Lung (tissue), 12 donors: ENCODE results near the gene MIF. TPM values are rescaled to one million over a fixed set of nuclear protein-coding genes. Genes with fewer than 3 reads are reported as not detected.
"Not testable (repeated sequence)": the region's sequence is repeated elsewhere in the genome, so short reads cannot be mapped to it uniquely, and the experiment has no call there.

ENCODE experiments used
- ATAC-seq: fragments of 200-7000 bp; cut with Tn5 transposase; one replicate; pipeline ENCODE4 v1.9.1; 2020; ENCODE audit warnings: moderate number of reproducible peaks; ENCODE audit not compliant: insufficient read depth, low FRiP score
- DNase-seq, 3 donors: peaks; one replicate each; pipeline ENCODE4 v3.0.0-alpha.2; 2013 to 2017
- H3K27ac ChIP-seq, 2 donors: one replicate each; pipeline ENCODE4 v1.5.1; 2013; ENCODE audit warnings: mild to moderate bottlenecking in 2 of 2, moderate library complexity in 2 of 2, control low read depth in 1 of 2, inconsistent platforms in 1 of 2, low read depth in 1 of 2, low read length in 1 of 2
- H3K27me3 ChIP-seq, 3 donors: one replicate each; pipeline ENCODE4 v1.5.1; 2013; ENCODE audit warnings: low read length in 2 of 3; ENCODE audit not compliant: control insufficient read depth in 3 of 3, insufficient read depth in 3 of 3
- H3K36me3 ChIP-seq, 4 donors: one replicate each; pipeline ENCODE4 v1.5.1; 2013; ENCODE audit warnings: low read length in 4 of 4, mild to moderate bottlenecking in 1 of 4, moderate library complexity in 1 of 4; ENCODE audit not compliant: control insufficient read depth in 4 of 4, insufficient read depth in 4 of 4
- H3K4me1 ChIP-seq, 5 donors: one replicate each; pipeline ENCODE4 v1.5.1; 2013; ENCODE audit warnings: low read length in 5 of 5, mild to moderate bottlenecking in 2 of 5, moderate library complexity in 1 of 5; ENCODE audit not compliant: control insufficient read depth in 5 of 5, insufficient read depth in 5 of 5
- H3K4me3 ChIP-seq: one replicate; pipeline ENCODE4 v1.5.1; 2013; ENCODE audit warnings: mild to moderate bottlenecking, control low read depth, moderate library complexity
- H3K9ac ChIP-seq, 2 donors: one replicate each; pipeline ENCODE4 v1.5.1; 2013; ENCODE audit warnings: low read length in 2 of 2, control low read depth in 1 of 2; ENCODE audit not compliant: insufficient read depth in 1 of 2
- H3K9me3 ChIP-seq, 4 donors: one replicate each; pipeline ENCODE4 v1.5.1; 2013; ENCODE audit warnings: low read length in 3 of 4, mild to moderate bottlenecking in 1 of 4, moderate library complexity in 1 of 4; ENCODE audit not compliant: control insufficient read depth in 4 of 4, insufficient read depth in 3 of 4
- CTCF ChIP-seq: IDR thresholded peaks from 2 replicates; pipeline ENCODE4 v1.5.1; 2012; ENCODE audit warnings: mild to moderate bottlenecking; ENCODE audit errors: control extremely low read depth, extremely low read depth
- WGBS, 2 donors: extraction: QIAGEN DNeasy Blood & Tissue Kit; methylation state at CpG; one replicate each; pipeline ENCODE4 v1.1.7; 2013; 5-methylcytosine and 5-hydroxymethylcytosine counted together
- polyA plus RNA-seq, 2 donors: library from polyadenylated mRNA; stranded (reverse); fragments of 200-250 nt; gene quantifications; one replicate each; pipeline ENCODE4 v1.2.1, GENCODE V29; 2013
- total RNA-seq, 2 donors: library from RNA; depleted of rRNA in 1 of 2; stranded (reverse); fragments of >200 nt in 1 of 2; gene quantifications; one replicate each; pipeline ENCODE4 v1.2.1, GENCODE V29; 2014 to 2021
- donor health status: control.
- donor health status: control.
- donor health status: Bipolar disorder and iron deficiency.
- donor health status: healthy.
- donor health status: DM: yes; HTN: yes; CAD: no.

MIF gene
- total and polyA plus RNA-seq, 4 donors = 71.8 to 887 (median 801) TPM

GRCh38 chr22:23913661-23914353 is 19.6 kb downstream of the MIF start:
- Histone ChIP-seq H3K27ac (peak overlapping the region; percentile 45 to 85), H3K4me1 (peaks cover 0 to 22% (median 4%) of the 10 kb centered on the region in 5 donors), H3K4me3 (peak overlapping the region; percentile 50), H3K9me3 (no peaks in the 10 kb centered on the region), H3K36me3 (no peaks in the 10 kb centered on the region), H3K27me3 (no peaks in the 10 kb centered on the region), H3K9ac (peak overlapping the region; percentile 69 to 96)
- TF ChIP-seq CTCF = no peak
- 0 to 1% methylated on average over 44 of the region's 44 CpGs for WGBS, 2 donors
- ATAC-seq (peak; percentile 100), DNase-seq (peak; percentile 100)

- Histone ChIP-seq H3K27ac (no peak overlapping the region), H3K27me3 (no peaks in the 10 kb centered on the region), H3K4me1 (peaks cover 0 to 12% (median 4%) of the 10 kb centered on the region in 5 donors), H3K4me3 (no peak overlapping the region), H3K36me3 (no peaks in the 10 kb centered on the region), H3K9me3 (no peaks in the 10 kb centered on the region), H3K9ac (no peak overlapping the region)
- WGBS, 2 donors = 84 to 88% methylated on average over 3 of the region's 3 CpGs
- ATAC-seq (no peak), DNase-seq (no peak)
- TF ChIP-seq CTCF = no peak
These were observed 21.1 kb downstream of the MIF start for GRCh38 chr22:23915290-23915689.

- H3K27ac ChIP-seq = peak overlapping the region in 1 of 2 donors; percentile 56
- peaks cover 0 to 13% (median 7%) of the 10 kb centered on the region in 4 donors for H3K36me3 ChIP-seq
- H3K4me3 ChIP-seq, ATAC-seq, H3K27me3 ChIP-seq, H3K9ac ChIP-seq, H3K4me1 ChIP-seq, DNase-seq, H3K9me3 ChIP-seq: not testable (repeated sequence)
- 98 to 100% methylated on average over 1 of the region's 1 CpG for WGBS, 2 donors
These were observed 26.1 kb downstream of the MIF start for GRCh38 chr22:23920267-23920611.

GRCh38 chr22:23921586-23922201 is 27.5 kb downstream of the MIF start:
- Histone ChIP-seq H3K36me3 (peaks cover 0 to 20% (median 11%) of the 10 kb centered on the region in 4 donors), H3K9me3 (peaks cover 0 to 10% (median 2%) of the 10 kb centered on the region in 4 donors)
- not testable (repeated sequence) for H3K9ac ChIP-seq, H3K27ac ChIP-seq, H3K4me1 ChIP-seq, DNase-seq, H3K4me3 ChIP-seq, H3K27me3 ChIP-seq, ATAC-seq
- 81 to 89% methylated on average over 13 of the region's 13 CpGs for WGBS, 2 donors
